HG03571 (cell line): Measurements from ENCODE around the gene XKR3.
"Not testable (repeated sequence)": the region's sequence is repeated elsewhere in the genome, so short reads cannot be mapped to it uniquely, and the experiment has no call there.

Source experiments
- ATAC-seq: cut with Tn5 transposase; IDR thresholded peaks from one replicate; pipeline ENCODE4 v1.9.1; 2021; ENCODE audit not compliant: unreplicated experiment

The XKR3 gene

DNA sequence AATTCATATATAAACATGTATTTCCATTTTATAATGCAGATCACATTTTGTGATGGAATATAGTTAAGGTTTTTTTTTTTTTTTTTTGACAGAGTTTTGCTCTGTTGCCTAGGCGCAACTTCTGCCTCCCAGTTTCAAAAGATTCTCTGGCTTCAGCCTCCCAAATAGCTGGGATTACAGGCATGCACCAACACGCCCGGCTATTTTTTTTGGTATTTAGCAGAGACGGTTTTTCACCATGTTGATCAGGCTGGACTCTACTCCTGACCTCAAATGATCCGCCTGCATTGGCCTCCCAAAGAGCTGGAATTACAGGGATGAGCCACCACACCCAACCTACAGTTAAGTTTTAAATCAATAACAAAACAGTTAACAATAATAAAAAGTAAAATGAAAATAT lies 18.8 kb downstream of the XKR3 start:
- no peak for ATAC-seq

- no peak for ATAC-seq
Measured at GRCh38 chr22:16804882-16805281, 20.3 kb downstream of the XKR3 start.

- ATAC-seq, result no peak
Measured at GRCh38 chr22:16803255-16803917, 21.8 kb downstream of the XKR3 start.

GRCh38 chr22:16801571-16801970 lies 23.6 kb downstream of the XKR3 start:
- no peak for ATAC-seq

GRCh38 chr22:16801088-16801487 lies 24.1 kb downstream of the XKR3 start:
- ATAC-seq, result no peak

DNA sequence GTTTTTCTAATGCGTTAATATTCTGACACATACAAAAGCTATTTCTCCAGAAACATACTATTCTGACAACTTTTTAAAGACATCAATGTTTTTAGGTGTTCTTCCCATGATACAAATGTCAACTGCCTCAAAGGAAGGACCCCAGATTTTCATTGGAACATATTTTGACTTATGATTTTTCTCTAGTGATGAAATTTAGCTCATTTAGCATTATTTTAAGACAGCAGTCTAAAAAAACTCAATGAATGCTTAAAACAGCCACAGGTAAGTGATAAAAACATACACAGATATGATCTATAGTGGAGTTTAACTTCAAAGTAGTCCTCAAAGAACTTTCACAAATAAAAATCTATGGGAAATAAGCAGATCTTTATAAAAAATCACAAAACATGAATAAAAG lies 24.9 kb downstream of the XKR3 start:
- no peak for ATAC-seq

DNA sequence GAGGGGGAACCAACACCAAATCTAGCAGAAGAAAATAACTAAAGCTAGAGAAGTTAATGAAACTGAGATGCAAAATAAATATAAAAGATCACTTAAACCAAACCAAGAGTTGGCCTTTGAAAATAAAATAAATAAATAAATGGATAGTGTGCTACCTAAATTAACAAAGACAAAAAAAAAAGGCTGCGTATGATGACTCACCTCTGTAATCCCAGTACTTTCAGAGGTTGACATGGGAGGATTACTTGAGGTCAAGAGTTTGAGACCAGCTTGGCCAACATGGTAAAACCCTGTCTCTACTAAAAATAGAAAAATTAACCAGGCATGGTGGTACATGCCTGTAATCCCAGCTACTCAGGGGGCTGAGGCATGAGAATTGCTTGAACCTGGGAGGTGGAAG lies 29.7 kb downstream of the XKR3 start:
- not testable (repeated sequence) for ATAC-seq

DNA sequence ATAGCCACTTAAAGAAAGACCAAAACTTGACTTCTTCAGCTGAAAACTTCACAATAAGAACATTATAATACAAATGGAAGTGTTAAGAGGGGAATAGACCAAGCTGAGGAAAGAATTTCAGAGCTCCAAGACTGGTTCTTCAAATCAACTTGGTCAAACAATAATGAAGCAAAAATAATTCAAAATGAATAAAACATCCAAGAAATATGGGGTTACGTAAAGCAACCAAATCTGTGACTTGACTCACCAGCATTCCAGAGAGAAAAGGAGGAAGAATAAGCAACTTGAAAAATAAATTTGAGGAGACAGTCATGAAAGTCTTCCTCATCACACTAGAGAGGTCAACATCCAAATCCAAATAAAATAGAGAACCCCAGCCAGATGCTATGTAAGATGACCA lies 31.4 kb downstream of the XKR3 start:
- ATAC-seq, result no peak

- ATAC-seq, result no peak
Measured at GRCh38 chr22:16789860-16790493, 35.2 kb downstream of the XKR3 start.

DNA sequence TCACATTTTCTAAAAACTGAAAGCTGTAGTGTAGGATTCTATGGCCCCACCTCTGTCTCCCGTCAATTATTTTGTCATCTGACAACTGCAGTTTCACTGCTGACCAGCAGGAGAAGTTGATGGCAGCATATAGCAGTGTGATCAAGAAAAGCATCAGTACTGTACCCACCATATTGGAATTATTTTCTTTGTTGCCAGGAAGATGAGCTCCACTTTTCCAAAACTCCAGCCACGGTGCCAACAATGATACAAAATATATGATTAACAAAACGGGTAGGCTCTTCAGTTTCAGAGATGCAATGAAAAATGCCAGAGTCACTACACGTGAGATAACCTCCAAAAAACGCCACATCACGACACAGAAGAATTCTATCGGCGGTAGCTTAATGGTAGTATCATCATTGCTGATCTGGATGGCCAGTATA lies 41.3 kb downstream of the XKR3 start:
- no peak for ATAC-seq

GRCh38 chr22:16783453-16783852 lies 41.8 kb downstream of the XKR3 start:
- no peak for ATAC-seq

DNA sequence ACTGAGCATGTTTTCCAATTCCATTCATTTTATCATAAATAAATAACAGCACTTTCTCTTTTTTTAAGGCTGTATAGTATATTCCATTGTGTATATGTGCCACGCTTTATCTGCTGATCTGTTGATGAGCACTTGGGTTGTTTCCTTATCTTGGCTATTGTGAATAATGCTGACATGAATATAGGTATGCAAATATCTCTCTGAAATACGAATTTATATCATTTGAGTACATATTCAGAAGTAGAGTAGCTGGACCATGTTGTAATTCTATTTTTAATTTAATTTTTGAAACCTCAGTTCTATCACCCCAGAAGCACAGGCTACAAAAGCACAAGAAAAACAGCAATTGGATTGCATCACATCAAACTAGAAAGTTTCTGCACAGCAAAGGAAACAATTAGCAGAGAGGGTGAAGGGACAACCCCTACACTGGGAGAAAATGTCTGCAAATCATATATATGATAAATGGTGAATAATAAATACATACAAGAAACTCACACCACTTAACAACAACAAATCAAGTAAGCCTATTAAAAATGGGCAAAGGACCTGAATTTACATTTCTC lies 43.4 kb downstream of the XKR3 start:
- ATAC-seq, result no peak

GRCh38 chr22:16781074-16781763 lies 44.0 kb downstream of the XKR3 start:
- ATAC-seq, result no peak

DNA sequence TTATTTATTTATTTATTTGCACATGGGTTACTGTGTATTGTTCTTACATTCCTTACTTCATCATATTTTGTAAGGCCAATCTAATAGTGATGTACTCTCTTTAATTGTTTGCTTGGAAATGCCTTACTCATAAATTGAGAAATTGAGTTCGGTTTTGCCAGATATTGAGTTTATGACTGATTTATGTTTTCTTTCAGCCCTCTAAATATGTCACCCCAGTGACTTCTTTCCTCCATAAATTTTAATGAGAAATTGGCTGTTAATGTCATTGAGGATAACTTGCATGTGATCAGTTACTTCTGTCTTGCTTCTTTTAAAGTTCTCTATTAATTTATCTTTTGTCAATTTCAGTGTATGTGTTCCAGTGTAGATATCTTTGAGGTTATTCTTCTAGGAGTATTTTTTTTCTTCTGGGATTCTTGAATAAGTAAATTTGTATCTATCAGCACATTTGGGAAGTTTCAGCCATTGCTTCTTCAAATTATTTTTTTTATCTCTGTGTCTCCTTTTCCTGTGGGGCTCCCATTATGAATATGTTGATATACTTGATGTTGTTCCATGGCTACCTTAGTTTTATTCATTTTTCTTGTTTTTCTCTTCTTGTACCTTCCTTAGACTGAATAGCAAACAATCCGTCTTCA lies 47.8 kb downstream of the XKR3 start:
- no peak for ATAC-seq

DNA sequence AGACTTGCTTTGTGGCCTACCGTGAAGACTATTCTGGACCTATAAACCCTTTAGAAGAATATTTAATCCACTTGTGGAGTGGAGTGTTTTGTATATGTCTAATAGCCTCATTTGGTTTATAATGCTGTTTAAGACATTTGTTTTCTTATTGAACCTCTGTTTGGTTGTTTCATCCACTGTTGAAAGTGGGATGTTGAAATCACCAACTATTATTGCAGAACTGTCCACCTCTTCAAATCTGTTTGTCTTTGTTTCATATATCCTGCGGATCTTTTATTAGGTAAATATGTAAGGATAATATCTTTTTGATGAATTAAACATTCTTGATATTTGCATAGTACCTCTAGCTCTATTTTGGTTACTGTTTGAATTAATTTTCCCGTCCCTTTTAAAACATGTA lies 49.1 kb downstream of the XKR3 start:
- no peak for ATAC-seq

DNA sequence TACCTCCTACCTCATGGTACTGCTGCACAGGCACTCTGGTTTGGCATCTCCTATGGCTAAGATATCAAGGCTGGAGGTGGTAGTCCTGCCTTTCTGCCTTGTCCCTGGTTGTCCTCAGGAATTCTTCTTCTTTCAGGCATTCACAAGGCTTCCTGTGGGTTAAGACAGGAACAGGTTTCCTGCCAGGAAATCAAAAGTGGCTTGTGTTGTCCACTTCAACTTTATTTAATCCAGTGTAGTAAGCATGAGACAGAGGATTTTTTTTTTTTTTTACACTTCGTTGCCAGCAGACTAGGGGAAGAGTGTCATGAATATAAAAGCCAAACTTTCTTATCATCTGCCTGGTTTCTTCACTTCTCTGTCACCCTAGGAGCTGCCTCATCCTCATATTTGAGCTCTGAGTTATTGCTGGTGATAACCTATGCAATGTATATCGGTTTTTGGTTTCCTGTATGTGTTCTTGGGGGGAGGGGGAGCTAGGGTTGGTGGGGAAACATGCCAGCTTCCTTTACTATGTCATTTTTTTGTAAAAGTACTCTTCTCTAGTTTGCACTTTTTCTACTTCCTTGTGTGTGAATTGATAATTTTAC lies 50.2 kb downstream of the XKR3 start:
- ATAC-seq, result no peak

GRCh38 chr22:16771569-16771968 lies 53.6 kb downstream of the XKR3 start:
- not testable (repeated sequence) for ATAC-seq

- ATAC-seq, result not testable (repeated sequence)
Measured at GRCh38 chr22:16767927-16768326, 57.3 kb downstream of the XKR3 start.

GRCh38 chr22:16762224-16762623 lies 63.0 kb downstream of the XKR3 start:
- ATAC-seq, result not testable (repeated sequence)

DNA sequence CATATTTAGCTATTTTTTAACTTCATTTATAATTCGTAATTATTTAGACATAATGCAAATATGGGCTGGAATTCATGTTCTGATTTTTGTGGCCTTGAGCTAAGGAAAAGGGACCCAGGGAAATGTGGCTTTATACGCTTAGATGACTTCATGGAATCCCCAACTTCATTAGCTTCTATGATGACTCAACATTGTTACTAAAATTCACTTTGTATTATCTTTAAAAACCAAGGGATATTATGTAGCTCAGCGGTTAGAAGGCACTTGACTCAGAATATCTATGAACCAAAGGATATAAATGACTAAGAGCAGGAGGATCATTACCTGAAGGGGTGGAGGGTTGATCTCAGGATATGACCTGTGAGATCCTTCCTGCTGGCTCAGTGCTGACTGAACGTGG lies 64.8 kb downstream of the XKR3 start:
- ATAC-seq, result not testable (repeated sequence)

- not testable (repeated sequence) for ATAC-seq
Measured at GRCh38 chr22:16749282-16749681, 75.9 kb downstream of the XKR3 start.
